Natural killer cell (primary cell): ENCODE measurements around the gene APOBEC3A. TPM values are rescaled to one million over a fixed set of nuclear protein-coding genes. Genes with fewer than 3 reads are reported as not detected.

ENCODE experiments used
- ATAC-seq, 3 donors: fragments of 150-1000 bp in 2 of 3; fragments of 200-7000 bp in 1 of 3; cut with Tn5 transposase; 1 replicate in 1 of 3; 2 replicates in 2 of 3; pipeline ENCODE4 v1.10.0; 2021; ENCODE audit warnings: mild to moderate bottlenecking in 2 of 3, moderate library complexity in 2 of 3
- DNase-seq, 2 donors: peaks; one replicate each; pipeline versions ENCODE4 v3.0.0 to v3.0.0-alpha.2; 2013 to 2021; ENCODE audit warnings: mixed read lengths in 1 of 2
- H3K27ac ChIP-seq: one replicate; pipeline ENCODE4 v1.5.1; 2013; ENCODE audit warnings: mild to moderate bottlenecking, low read length
- H3K27me3 ChIP-seq: one replicate; pipeline ENCODE4 v1.6.1; 2013; ENCODE audit warnings: low read length; ENCODE audit not compliant: control insufficient read depth, insufficient read depth
- H3K36me3 ChIP-seq: one replicate; pipeline ENCODE4 v1.6.1; 2013; ENCODE audit warnings: low read length; ENCODE audit not compliant: control insufficient read depth, insufficient read depth
- H3K4me1 ChIP-seq: one replicate; pipeline ENCODE4 v1.6.1; 2013; ENCODE audit warnings: low read length; ENCODE audit not compliant: control insufficient read depth, insufficient read depth
- H3K4me3 ChIP-seq: one replicate; pipeline ENCODE4 v1.5.1; 2013; ENCODE audit warnings: low read length
- H3K9me3 ChIP-seq: one replicate; pipeline ENCODE4 v1.6.1; 2013; ENCODE audit warnings: low read length; ENCODE audit not compliant: control insufficient read depth, insufficient read depth
- H3K27ac Mint-ChIP-seq, 2 donors: one replicate each; pipeline ENCODE4 v1.8.0; 2022; ENCODE audit warnings: mild to moderate bottlenecking in 2 of 2, mixed read lengths in 2 of 2, moderate library complexity in 1 of 2
- H3K27me3 Mint-ChIP-seq, 2 donors: one replicate each; pipeline ENCODE4 v1.8.0; 2022; ENCODE audit warnings: low read depth in 2 of 2, mixed read lengths in 2 of 2
- H3K36me3 Mint-ChIP-seq: one replicate; pipeline ENCODE4 v1.8.0; 2022; ENCODE audit warnings: mixed read lengths
- H3K4me1 Mint-ChIP-seq, 2 donors: one replicate each; pipeline ENCODE4 v1.8.0; 2022; ENCODE audit warnings: mixed read lengths in 2 of 2
- H3K4me3 Mint-ChIP-seq: one replicate; pipeline ENCODE4 v1.8.0; 2022; ENCODE audit warnings: mild to moderate bottlenecking, moderate library complexity, mixed read lengths
- H3K9me3 Mint-ChIP-seq, 2 donors: one replicate each; pipeline ENCODE4 v1.8.0; 2022; ENCODE audit warnings: mixed read lengths in 2 of 2
- WGBS: methylation state at CpG from one replicate; pipeline ENCODE4 v1.1.7; 2013; ENCODE audit warnings: missing lambda C conversion rate; ENCODE audit not compliant: insufficient coverage; 5-methylcytosine and 5-hydroxymethylcytosine counted together
- intact Hi-C: fragments of 100-400 bp; cut with micrococcal nuclease; formaldehyde crosslinking; loops from one replicate; pipeline ENCODE4 v1.14.2; 2022
- total RNA-seq, 4 donors: library from RNA; stranded (reverse); fragments of 120-200 nt in 1 of 4; gene quantifications; one replicate each; pipeline versions ENCODE4 v1.2.3 to v1.2.4, GENCODE V29; 2013 to 2022
- TF ChIP-seq, protein P1 (sequence below): fragments of 200-600 bp; IDR thresholded peaks from one replicate; pipeline ENCODE4 v1.8.0; 2022; ENCODE audit warnings: antibody characterized with exemption

APOBEC3A gene
- total RNA-seq, 3 donors from 2014 or later (not counting 1 experiment from before 2014, with no cell fraction given), result 0.66 to 48.1 (median 4.3) TPM

DNA sequence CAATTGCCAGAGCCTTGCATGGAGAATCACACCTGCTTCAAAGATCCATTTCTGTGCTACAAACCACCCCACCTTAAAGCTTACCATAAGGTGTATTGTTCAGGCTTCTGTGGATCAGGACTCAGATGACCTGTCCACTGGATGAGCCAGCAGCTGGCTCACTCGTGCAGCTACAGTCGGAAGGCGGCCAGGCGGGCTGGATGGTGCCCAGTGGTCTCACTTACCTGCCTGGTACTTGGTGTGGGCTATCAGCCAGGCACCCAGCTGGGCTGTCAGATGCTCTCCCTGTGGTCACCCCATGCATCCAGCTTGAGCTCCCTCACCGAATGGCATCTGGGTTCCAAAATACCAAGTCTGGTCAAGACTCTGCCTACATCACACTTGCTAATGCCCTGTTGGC lies 13.8 kb downstream of the APOBEC3A start:
- DNase-seq (no peak), ATAC-seq (no peak)
- Histone ChIP-seq H3K36me3 (no peaks in the 10 kb centered on the region), H3K27me3 (no peaks in the 10 kb centered on the region), H3K27ac (no peak overlapping the region), H3K4me1 (peaks cover 32% of the 10 kb centered on the region), H3K9me3 (no peaks in the 10 kb centered on the region), H3K4me3 (no peak overlapping the region)
- intact Hi-C loops, result no loop called here
- TF ChIP-seq, protein P1, sequence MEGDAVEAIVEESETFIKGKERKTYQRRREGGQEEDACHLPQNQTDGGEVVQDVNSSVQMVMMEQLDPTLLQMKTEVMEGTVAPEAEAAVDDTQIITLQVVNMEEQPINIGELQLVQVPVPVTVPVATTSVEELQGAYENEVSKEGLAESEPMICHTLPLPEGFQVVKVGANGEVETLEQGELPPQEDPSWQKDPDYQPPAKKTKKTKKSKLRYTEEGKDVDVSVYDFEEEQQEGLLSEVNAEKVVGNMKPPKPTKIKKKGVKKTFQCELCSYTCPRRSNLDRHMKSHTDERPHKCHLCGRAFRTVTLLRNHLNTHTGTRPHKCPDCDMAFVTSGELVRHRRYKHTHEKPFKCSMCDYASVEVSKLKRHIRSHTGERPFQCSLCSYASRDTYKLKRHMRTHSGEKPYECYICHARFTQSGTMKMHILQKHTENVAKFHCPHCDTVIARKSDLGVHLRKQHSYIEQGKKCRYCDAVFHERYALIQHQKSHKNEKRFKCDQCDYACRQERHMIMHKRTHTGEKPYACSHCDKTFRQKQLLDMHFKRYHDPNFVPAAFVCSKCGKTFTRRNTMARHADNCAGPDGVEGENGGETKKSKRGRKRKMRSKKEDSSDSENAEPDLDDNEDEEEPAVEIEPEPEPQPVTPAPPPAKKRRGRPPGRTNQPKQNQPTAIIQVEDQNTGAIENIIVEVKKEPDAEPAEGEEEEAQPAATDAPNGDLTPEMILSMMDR, result no peak
- Mint-ChIP-seq H3K27me3 (peaks cover 0 to 10% of the 10 kb centered on the region in 2 donors), H3K27ac (no peak overlapping the region), H3K4me3 (no peak overlapping the region), H3K36me3 (no peaks in the 10 kb centered on the region), H3K4me1 (peaks cover 0 to 6% of the 10 kb centered on the region in 2 donors), H3K9me3 (no peaks in the 10 kb centered on the region)
- 88% methylated on average over 5 of the region's 5 CpGs for WGBS

DNA sequence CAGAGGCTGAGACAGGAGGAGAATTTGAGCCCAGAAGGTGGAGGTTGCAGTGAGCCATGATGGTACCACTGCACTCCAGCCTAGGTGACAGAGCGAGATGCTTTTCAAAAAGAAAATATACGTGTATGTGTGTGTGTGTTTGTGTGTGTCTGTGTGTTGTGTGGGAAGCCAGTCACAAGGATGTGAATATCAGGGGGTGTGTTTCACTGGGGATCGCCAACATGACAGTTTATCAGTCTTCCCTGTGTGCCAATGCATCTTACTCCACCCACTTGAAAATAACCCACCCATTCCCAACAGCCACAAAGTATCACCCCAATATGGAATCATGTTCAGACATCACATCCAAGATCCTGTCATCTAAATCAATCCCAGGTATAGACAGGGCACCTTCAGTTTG lies 14.4 kb downstream of the APOBEC3A start:
- Mint-ChIP-seq H3K4me1 (peaks cover 0 to 6% of the 10 kb centered on the region in 2 donors), H3K4me3 (no peak overlapping the region), H3K9me3 (no peaks in the 10 kb centered on the region), H3K36me3 (no peaks in the 10 kb centered on the region), H3K27me3 (peaks cover 0 to 10% of the 10 kb centered on the region in 2 donors), H3K27ac (no peak overlapping the region)
- Histone ChIP-seq H3K36me3 (no peaks in the 10 kb centered on the region), H3K4me3 (no peak overlapping the region), H3K9me3 (no peaks in the 10 kb centered on the region), H3K27ac (no peak overlapping the region), H3K4me1 (peaks cover 26% of the 10 kb centered on the region), H3K27me3 (no peaks in the 10 kb centered on the region)
- DNase-seq (no peak), ATAC-seq (no peak)
- WGBS, result 93% methylated on average over 3 of the region's 3 CpGs
- intact Hi-C loops, result no loop called here
- TF ChIP-seq, protein P1, result no peak

DNA sequence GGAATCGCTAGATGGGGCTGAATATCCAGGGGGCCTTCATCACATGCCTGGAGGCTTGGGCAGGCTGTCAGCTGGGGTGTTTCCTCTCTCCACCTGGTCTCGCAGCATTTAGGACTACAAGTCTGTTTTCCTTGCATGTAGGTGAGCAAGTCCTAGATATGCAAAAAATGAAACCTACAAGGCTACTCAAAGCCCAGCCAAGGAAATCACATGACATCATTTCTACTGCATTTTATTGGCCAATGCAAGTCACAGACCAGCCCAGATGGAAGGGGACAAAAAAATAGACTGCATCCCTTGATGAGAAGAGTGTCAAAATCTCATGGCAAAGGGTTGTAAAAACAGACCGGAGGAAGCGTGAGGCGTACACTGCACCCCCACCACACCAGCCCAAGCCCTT lies 15.1 kb downstream of the APOBEC3A start:
- ATAC-seq, result no peak
- H3K36me3 Mint-ChIP-seq, result no peaks in the 10 kb centered on the region
- no peak overlapping the region for H3K27ac ChIP-seq
- H3K4me3 Mint-ChIP-seq, result no peak overlapping the region
- peaks cover 0 to 10% of the 10 kb centered on the region in 2 donors for H3K27me3 Mint-ChIP-seq
- H3K36me3 ChIP-seq, result no peaks in the 10 kb centered on the region
- 93% methylated on average over 4 of the region's 5 CpGs for WGBS
- intact Hi-C loops, result no loop called here
- no peak for DNase-seq
- TF ChIP-seq, protein P1, result no peak
- H3K27ac Mint-ChIP-seq, result no peak overlapping the region
- H3K4me1 ChIP-seq, result peaks cover 19% of the 10 kb centered on the region
- no peaks in the 10 kb centered on the region for H3K9me3 Mint-ChIP-seq
- H3K4me3 ChIP-seq, result no peak overlapping the region
- H3K27me3 ChIP-seq, result no peaks in the 10 kb centered on the region
- H3K9me3 ChIP-seq, result no peaks in the 10 kb centered on the region
- peaks cover 0 to 5% of the 10 kb centered on the region in 2 donors for H3K4me1 Mint-ChIP-seq
